CD4-positive, alpha-beta T cell (primary cell): ENCODE results near the gene SFT2D3. TPM values are rescaled to one million over a fixed set of nuclear protein-coding genes. Genes with fewer than 3 reads are reported as not detected.
"Not testable (repeated sequence)": the region's sequence is repeated elsewhere in the genome, so short reads cannot be mapped to it uniquely, and the experiment has no call there.

Experiments
- ATAC-seq: fragments of 200-7000 bp; cut with Tn5 transposase; one replicate; pipeline ENCODE4 v1.10.0; 2022; ENCODE audit warnings: mild to moderate bottlenecking; ENCODE audit not compliant: poor library complexity
- CTCF ChIA-PET: fragments of 350-600 bp; sonication (Branson Sonifier 250); formaldehyde crosslinking; loops from one replicate; lab custom pipeline; 2021; ENCODE audit warnings: antibody characterized with exemption, inconsistent platforms; lab: Charles Lee
- POLR2A ChIA-PET: fragments of 350-600 bp; sonication (Branson Sonifier 250); formaldehyde crosslinking; loops from one replicate; lab custom pipeline; 2021; ENCODE audit warnings: antibody characterized with exemption, inconsistent platforms; lab: Charles Lee
- DNase-seq, 14 experiments: peaks; one replicate each; pipeline ENCODE4 v3.0.0-alpha.2; 2013 to 2020; ENCODE audit warnings: mixed read lengths in 2 of 14
- H3K27ac ChIP-seq, 2 donors: one replicate each; pipeline versions ENCODE4 v1.5.1 to v1.7.0; 2013; ENCODE audit warnings: low read length in 2 of 2, low read depth in 1 of 2, mild to moderate bottlenecking in 1 of 2
- H3K27me3 ChIP-seq, 2 experiments: 1 replicate in 1 of 2; 2 replicates in 1 of 2; pipeline versions ENCODE4 v1.6.1 to v1.7.0; 2013; ENCODE audit warnings: low read length in 2 of 2, control low read depth in 1 of 2, mild to moderate bottlenecking in 1 of 2, moderate library complexity in 1 of 2; ENCODE audit not compliant: insufficient read depth in 2 of 2, control insufficient read depth in 1 of 2
- H3K36me3 ChIP-seq: one replicate; pipeline ENCODE4 v1.6.1; 2013; ENCODE audit warnings: low read length, control low read depth; ENCODE audit not compliant: insufficient read depth
- H3K4me1 ChIP-seq: one replicate; pipeline ENCODE4 v1.6.1; 2013; ENCODE audit warnings: low read length, control low read depth; ENCODE audit not compliant: insufficient read depth
- H3K4me3 ChIP-seq: one replicate; pipeline ENCODE4 v1.5.1; 2013; ENCODE audit warnings: mild to moderate bottlenecking, low read length, moderate library complexity
- H3K9me3 ChIP-seq, 2 experiments: 1 replicate in 1 of 2; 2 replicates in 1 of 2; pipeline versions ENCODE4 v1.6.1 to v1.7.0; 2013; ENCODE audit warnings: low read length in 2 of 2, mild to moderate bottlenecking in 2 of 2, control low read depth in 1 of 2, moderate library complexity in 1 of 2; ENCODE audit not compliant: control insufficient read depth in 1 of 2, insufficient read depth in 1 of 2
- H3K27ac Mint-ChIP-seq: one replicate; pipeline ENCODE4 v1.8.0; 2020; ENCODE audit warnings: mixed read lengths
- H3K27me3 Mint-ChIP-seq: one replicate; pipeline ENCODE4 v1.8.0; 2021; ENCODE audit warnings: mixed read lengths
- H3K36me3 Mint-ChIP-seq: one replicate; pipeline ENCODE4 v1.8.0; 2021; ENCODE audit warnings: low read depth, mixed read lengths
- H3K4me1 Mint-ChIP-seq: one replicate; pipeline ENCODE4 v1.8.0; 2021; ENCODE audit warnings: low read depth, mixed read lengths
- H3K4me3 Mint-ChIP-seq: one replicate; pipeline ENCODE4 v1.8.0; 2020; ENCODE audit warnings: mild to moderate bottlenecking, mixed read lengths
- H3K9me3 Mint-ChIP-seq: one replicate; pipeline ENCODE4 v1.8.0; 2020; ENCODE audit warnings: mixed read lengths
- CTCF ChIP-seq: fragments of 200-600 bp; IDR thresholded peaks from one replicate; pipeline ENCODE4 v1.8.0; 2022; ENCODE audit warnings: antibody characterized with exemption, mild to moderate bottlenecking
- intact Hi-C, 2 experiments: fragments of 100-400 bp; cut with DNase I in 1 of 2; cut with micrococcal nuclease in 1 of 2; formaldehyde crosslinking; loops; one replicate each; pipeline versions ENCODE4 v1.15.1 to v1.9.0; 2023 to 2025; cut with DNase I, micrococcal nuclease
- total RNA-seq, 174 experiments: library from RNA in 2 of 174; stranded (reverse) in 2 of 174; gene quantifications; one replicate each; pipeline ENCODE4 v1.2.3 and lab custom pipeline; 2021 to 2026

SFT2D3 gene
- total RNA-seq, 2 experiments from 2014 or later: 8.5 to 8.9 TPM

DNA sequence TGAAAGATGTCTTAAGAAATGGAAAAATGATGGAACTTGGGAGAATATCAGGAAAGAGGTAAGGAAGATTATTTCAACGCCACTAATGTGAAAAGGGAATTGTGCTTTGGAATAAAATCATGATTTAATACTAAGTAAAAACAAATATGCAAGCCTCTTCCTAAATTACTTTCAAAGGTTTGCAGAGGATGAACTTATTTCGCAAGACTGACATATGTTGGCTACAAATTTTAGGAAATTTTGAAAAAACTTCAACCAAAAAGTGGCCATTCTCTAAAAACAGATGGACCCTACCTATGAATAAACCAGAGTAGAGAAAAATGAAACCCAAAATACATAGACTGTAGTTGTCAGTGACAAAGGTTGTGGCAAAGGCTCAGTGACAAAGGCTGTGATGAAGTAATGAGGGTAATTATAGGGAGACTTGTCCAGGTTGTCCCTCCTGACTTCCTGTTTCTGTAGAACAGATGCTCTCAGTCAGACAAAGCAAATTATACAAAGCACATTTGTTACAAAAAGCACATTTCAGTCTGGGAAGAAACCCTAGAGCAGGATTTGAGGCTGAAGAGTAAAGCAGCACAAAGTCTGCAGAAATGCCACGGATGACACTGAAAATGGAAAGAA lies 39.5 kb downstream of the SFT2D3 start:
- Histone ChIP-seq H3K4me3 (no peak overlapping the region), H3K27me3 (no peaks in the 10 kb centered on the region), H3K27ac (no peak overlapping the region), H3K36me3 (peaks cover 15% of the 10 kb centered on the region), H3K4me1 (no peaks in the 10 kb centered on the region), H3K9me3 (no peaks in the 10 kb centered on the region)
- H3K4me3 Mint-ChIP-seq: no peak overlapping the region
- peaks cover 26% of the 10 kb centered on the region for H3K4me1 Mint-ChIP-seq
- no peak for ATAC-seq
- no peaks in the 10 kb centered on the region for H3K27me3 Mint-ChIP-seq
- intact Hi-C loops: no loop called here
- ChIA-PET CTCF (no interaction called here), POLR2A (interaction anchor here (1.8 kb wide), 1 partner anchor 39 kb away, joined by 4 read pairs; the partner anchor contains the start of gene SFT2D3)
- DNase-seq: no peak
- no peaks in the 10 kb centered on the region for H3K9me3 Mint-ChIP-seq
- H3K27ac Mint-ChIP-seq: no peak overlapping the region
- no peak for TF ChIP-seq CTCF
- peaks cover 80% of the 10 kb centered on the region for H3K36me3 Mint-ChIP-seq

DNA sequence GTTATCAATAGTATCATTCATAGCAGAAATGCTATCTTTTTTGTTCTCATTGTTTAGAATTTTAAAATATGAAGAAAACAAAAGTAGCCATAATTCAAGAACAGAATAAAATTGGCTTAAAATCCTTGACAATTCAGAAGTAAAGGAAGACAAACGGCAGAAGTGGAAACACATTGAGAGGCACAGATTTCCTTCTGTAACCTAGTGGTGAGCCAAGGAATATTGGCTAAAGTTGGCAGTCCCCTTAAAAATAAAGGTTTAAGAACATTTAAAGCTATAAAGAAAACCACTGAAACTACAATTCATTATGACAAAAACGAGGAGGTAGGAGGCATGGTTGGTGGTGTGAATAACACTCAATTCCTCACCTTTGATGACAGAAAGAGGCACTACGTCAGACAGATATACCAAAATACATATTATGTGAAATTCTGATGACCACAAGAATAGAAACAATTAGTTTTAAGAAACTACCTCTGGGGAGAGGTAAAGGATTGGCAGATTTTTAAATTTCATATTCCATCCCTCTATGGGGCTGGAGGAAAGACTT lies 42.3 kb downstream of the SFT2D3 start:
- ChIA-PET POLR2A (no interaction called here), CTCF (no interaction called here)
- H3K4me3 ChIP-seq: no peak overlapping the region
- intact Hi-C loops: loop anchor here in 1 of 2 experiments (2.0 kb wide), 1 partner anchor 55 kb away; no protein-coding TSS in a partner anchor
- peaks cover 26% of the 10 kb centered on the region for H3K36me3 ChIP-seq
- Mint-ChIP-seq H3K9me3 (no peaks in the 10 kb centered on the region), H3K27ac (no peak overlapping the region), H3K27me3 (no peaks in the 10 kb centered on the region), H3K36me3 (peaks cover 74% of the 10 kb centered on the region), H3K4me1 (peaks cover 19% of the 10 kb centered on the region), H3K4me3 (no peak overlapping the region)
- ATAC-seq (no peak), DNase-seq (no peak)
- TF ChIP-seq CTCF: no peak
- no peaks in the 10 kb centered on the region for H3K9me3 ChIP-seq
- H3K4me1 ChIP-seq: no peaks in the 10 kb centered on the region
- H3K27ac ChIP-seq: no peak overlapping the region
- H3K27me3 ChIP-seq: no peaks in the 10 kb centered on the region

GRCh38 chr2:127747621-127748020 lies 46.3 kb downstream of the SFT2D3 start:
- ChIA-PET CTCF (interaction anchor here (1.4 kb wide), 1 partner anchor 156 kb away, joined by 3 read pairs; no protein-coding TSS in a partner anchor), POLR2A (interaction anchor here (1.0 to 1.4 kb wide), 2 partner anchors 11 to 31 kb away, joined by 3 read pairs; no protein-coding TSS in a partner anchor)
- intact Hi-C loops: no loop called here

DNA sequence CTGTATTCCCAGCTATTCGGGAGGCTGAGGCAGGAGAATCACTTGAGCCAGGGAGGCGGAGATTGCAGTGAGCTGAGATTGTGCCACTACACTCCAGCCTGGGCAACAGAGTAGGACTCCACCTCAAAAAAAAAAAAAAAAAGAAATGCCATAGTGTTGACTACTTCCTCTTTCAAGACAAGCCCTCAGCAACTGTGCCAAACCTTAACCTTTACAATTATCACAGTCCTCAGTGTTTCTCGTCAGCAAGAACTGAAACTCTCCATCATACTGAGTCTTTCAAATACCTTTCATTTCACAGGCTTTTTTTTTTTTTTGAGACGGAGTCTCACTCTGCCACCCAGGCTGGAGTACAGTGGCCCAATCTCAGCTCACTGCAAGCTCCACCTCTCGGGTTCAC lies 48.2 kb downstream of the SFT2D3 start:
- POLR2A ChIA-PET: interaction anchor here (0.7 to 1.2 kb wide), 2 partner anchors 14 to 48 kb away, joined by 3 to 4 read pairs; partner anchors contain the start of gene SFT2D3
- H3K27me3 ChIP-seq, H3K27ac ChIP-seq, H3K27me3 Mint-ChIP-seq, H3K9me3 Mint-ChIP-seq, H3K9me3 ChIP-seq, H3K4me3 ChIP-seq, CTCF ChIA-PET, H3K4me1 Mint-ChIP-seq, ATAC-seq, H3K27ac Mint-ChIP-seq, H3K4me1 ChIP-seq, intact Hi-C loops, H3K4me3 Mint-ChIP-seq: not testable (repeated sequence)
- peaks cover 33% of the 10 kb centered on the region for H3K36me3 ChIP-seq
- H3K36me3 Mint-ChIP-seq: peaks cover 60% of the 10 kb centered on the region
- peak in 2 of 14 experiments; percentile 10 for DNase-seq

More at GRCh38 chr2:127747621-127748020, 46.3 kb downstream of the SFT2D3 start:
- peaks cover 31% of the 10 kb centered on the region for H3K36me3 ChIP-seq
- no peak for ATAC-seq
- H3K27me3 Mint-ChIP-seq: no peaks in the 10 kb centered on the region
- H3K27me3 ChIP-seq: no peaks in the 10 kb centered on the region
- peaks cover 73% of the 10 kb centered on the region for H3K36me3 Mint-ChIP-seq
- H3K4me1 ChIP-seq: no peaks in the 10 kb centered on the region
- H3K4me3 Mint-ChIP-seq: no peak overlapping the region
- H3K4me3 ChIP-seq: no peak overlapping the region
- H3K27ac ChIP-seq: no peak overlapping the region
- TF ChIP-seq CTCF: no peak
- peaks cover 9% of the 10 kb centered on the region for H3K4me1 Mint-ChIP-seq
- H3K9me3 Mint-ChIP-seq: no peaks in the 10 kb centered on the region
- no peak for DNase-seq
- H3K27ac Mint-ChIP-seq: peak overlapping the region; percentile 21
- no peaks in the 10 kb centered on the region for H3K9me3 ChIP-seq
